ENCODE data around the gene FAM177A1.
"Not testable (repeated sequence)": the region's sequence is repeated elsewhere in the genome, so short reads cannot be mapped to it uniquely, and the experiment has no call there.

DNA sequence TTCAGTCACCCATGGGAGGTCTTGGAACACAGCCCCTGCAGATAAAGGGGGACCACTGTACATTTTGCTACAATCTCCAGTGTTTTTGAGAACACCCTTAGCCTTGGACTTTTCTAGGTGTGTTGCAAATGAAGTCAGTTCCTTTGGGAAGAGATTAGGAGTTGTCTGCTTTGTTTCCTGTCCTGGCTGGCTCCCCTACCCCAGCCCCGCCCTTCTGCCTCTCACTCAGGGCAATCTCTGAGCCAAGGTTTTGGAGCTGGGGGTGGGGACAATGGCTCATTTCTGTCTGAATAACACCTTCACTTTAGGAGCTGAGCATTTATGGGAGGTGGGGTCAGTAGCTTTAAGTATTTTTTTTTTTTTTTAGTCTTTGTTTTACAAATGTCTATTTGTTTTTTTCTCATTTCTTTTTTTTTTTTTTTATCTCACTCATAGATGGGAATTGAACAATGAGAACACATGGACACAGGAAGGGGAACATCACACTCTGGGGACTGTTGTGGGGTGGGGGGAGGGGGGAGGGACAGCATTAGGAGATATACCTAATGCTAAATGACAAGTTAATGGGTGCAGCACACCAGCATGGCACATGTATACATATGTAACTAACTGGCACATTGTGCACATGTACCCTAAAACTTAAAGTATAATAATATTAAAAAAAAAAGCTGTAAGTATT is 15.2 kb downstream of the FAM177A1 start:
- TF ChIP-seq, protein P1, sequence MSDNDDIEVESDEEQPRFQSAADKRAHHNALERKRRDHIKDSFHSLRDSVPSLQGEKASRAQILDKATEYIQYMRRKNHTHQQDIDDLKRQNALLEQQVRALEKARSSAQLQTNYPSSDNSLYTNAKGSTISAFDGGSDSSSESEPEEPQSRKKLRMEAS (IDR thresholded peaks at IDR 0.05): not testable (repeated sequence)
- TF ChIP-seq, protein P2, sequence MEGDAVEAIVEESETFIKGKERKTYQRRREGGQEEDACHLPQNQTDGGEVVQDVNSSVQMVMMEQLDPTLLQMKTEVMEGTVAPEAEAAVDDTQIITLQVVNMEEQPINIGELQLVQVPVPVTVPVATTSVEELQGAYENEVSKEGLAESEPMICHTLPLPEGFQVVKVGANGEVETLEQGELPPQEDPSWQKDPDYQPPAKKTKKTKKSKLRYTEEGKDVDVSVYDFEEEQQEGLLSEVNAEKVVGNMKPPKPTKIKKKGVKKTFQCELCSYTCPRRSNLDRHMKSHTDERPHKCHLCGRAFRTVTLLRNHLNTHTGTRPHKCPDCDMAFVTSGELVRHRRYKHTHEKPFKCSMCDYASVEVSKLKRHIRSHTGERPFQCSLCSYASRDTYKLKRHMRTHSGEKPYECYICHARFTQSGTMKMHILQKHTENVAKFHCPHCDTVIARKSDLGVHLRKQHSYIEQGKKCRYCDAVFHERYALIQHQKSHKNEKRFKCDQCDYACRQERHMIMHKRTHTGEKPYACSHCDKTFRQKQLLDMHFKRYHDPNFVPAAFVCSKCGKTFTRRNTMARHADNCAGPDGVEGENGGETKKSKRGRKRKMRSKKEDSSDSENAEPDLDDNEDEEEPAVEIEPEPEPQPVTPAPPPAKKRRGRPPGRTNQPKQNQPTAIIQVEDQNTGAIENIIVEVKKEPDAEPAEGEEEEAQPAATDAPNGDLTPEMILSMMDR (IDR thresholded peaks at IDR 0.05 in 2 of 3, conservative IDR thresholded peaks at IDR 0.05 in 1 of 3; ENCODE audit: borderline replicate concordance in 1 of 3, insufficient read depth in 1 of 3, low read depth in 2 of 3, low read length in 2 of 3): not testable (repeated sequence)
- TF ChIP-seq, protein P3, sequence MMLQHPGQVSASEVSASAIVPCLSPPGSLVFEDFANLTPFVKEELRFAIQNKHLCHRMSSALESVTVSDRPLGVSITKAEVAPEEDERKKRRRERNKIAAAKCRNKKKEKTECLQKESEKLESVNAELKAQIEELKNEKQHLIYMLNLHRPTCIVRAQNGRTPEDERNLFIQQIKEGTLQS (IDR thresholded peaks at IDR 0.05): not testable (repeated sequence)
- TF ChIP-seq EZH2 (IDR thresholded peaks at IDR 0.05): not testable (repeated sequence)
